ENCODE results near the gene TBCD.

Gene TBCD

DNA sequence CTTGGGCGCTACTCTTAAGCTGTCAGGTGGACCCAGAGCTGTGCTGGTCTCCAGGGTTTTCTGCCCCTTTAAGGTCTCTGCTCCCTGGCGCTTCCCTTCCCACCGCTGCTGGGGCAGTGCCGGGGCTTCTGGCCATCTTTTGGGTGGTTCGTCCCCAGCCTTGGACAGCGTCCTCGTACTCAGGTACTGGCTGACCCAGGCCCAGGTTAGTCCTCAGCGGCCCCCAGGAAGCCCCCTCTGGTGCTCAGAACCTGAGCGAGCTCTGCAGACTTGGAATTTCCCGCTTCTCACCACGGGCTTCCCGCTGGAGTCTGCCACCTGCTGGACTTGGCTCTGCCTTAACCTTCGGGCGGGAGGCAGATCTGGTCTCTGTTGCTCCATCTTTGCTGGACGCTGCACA lies 182.0 kb downstream of the TBCD start:
- in situ Hi-C loops (cut with HindIII; ENCODE audit: low sequenced_read_pairs) = no loop called here

DNA sequence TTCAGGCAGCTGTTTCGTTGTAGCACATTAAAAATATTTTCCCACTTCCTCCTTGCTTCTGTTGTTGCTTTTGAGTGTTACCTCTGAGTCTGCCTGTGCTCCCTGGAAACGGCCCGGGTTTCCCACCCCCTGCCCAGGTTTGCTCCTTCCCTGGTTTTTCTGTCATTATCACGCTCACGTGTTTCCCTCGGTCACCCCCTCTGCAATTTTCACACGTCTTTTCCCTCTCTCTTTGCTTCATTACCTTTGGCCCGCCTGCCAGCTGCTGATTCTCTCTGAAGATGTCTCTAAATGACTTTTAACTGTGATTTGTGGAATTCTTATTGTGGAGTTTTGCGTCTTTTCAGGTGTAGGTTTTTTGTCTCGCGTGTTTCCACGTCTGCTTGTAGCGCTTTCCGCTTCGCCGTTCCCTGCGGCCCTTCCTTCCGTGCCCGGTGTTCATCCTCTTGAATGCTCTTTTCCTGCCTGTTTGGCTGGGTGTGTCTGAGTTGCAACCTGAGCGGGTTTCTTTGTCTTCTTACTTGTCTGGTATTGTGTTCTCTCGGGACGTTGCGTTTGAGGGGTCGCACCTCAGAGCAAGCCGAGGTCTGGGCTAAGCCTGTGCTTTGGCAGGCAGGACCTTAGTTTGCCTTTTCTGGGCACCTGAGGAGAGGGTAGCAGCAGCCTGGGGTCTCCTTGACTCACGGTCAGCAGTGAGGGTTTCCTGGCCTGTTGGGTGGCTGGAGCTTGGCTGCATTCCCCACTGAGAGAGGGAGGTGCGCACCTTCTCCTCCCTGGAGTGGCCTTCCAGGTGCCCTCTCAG lies 184.3 kb downstream of the TBCD start:
- in situ Hi-C loops (cut with HindIII; ENCODE audit: low sequenced_read_pairs) = no loop called here

DNA sequence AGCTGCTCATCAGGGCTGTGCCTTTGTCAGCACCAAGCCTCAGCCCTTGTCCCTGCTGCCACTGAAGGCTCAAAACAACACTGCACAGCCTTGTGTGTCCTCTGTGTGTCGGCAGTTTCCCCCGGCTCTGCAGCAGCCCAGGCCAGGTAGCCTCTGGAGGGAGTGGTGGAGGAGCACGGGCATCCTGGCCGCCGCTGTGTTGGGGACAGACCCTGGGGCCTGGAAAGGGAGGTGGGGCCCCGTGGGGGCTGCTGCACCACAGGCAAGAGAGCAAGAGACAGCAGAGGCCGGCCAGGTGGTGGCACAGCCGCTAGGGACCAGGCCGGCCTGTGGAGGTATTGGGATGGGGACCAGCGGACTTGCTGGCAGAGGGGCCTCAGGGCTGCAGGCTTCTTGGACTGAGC lies 184.9 kb downstream of the TBCD start:
- in situ Hi-C loops (cut with HindIII; ENCODE audit: low sequenced_read_pairs) = no loop called here

DNA sequence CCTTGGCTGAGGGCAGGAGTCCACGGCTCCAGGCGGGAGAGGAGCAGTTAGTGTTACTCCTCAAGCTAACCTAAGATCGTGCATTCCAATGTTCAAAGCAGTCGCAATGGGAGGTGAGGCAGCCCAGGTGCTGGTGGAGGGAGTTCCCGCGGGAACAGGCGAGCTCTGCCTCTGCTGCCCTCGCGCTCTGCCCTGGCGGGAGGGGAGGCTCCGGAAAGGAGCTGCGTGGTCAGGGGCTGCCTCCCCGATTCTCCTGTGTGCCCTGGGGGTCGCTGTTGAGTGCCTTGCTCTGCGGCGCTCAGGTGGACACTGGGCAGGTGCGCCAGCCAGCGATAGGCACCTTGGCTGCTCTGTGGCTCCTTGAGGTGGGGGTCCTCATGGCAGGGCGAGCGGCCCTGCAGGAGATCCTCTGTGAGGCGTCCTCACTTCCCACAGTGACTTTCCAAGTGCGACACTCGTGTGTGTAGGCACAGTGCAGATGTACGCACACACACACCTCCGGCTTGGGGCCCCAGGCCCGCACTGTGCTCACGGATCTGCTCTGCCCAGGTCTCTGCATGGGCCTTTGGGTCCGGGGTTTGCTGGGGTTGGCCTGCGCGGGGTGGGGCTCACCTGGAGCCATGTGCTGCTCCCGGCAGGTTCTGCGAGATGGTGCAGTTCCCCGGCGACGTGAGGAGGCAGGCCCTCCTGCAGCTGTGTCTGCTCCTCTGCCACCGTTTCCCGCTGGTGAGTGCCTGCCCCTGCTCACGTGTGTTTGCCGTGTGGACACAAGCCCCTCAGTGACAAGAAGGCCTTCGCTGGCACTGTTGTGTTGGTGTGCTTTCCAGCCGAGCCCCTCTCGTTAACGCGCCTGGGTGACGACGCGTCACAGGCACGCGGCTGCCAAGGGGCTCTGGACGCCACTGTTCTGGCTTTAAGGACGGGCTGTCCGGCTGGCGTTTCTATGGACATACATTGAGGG lies 185.8 kb downstream of the TBCD start:
- in situ Hi-C loops (cut with HindIII; ENCODE audit: low sequenced_read_pairs) = no loop called here

DNA sequence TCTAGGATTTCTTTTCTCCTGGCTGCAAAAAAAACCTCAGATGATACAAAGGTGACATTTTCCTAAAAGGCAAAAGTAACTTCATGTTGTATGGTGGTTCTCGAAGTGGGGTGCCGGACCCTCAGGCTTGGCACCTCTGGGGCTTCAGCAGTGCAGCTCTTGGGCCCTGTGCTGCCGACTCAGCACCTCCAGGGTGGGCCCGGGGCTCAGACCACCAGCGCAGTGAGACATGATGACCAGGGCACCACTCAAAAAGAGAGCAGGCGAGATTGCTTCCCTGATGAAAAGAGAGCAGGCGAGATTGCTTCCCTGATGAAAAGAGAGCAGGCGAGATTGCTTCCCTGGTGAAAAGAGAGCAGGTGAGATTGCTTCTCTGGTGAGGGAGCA lies 186.6 kb downstream of the TBCD start:
- in situ Hi-C loops (cut with HindIII; ENCODE audit: low sequenced_read_pairs) = no loop called here

DNA sequence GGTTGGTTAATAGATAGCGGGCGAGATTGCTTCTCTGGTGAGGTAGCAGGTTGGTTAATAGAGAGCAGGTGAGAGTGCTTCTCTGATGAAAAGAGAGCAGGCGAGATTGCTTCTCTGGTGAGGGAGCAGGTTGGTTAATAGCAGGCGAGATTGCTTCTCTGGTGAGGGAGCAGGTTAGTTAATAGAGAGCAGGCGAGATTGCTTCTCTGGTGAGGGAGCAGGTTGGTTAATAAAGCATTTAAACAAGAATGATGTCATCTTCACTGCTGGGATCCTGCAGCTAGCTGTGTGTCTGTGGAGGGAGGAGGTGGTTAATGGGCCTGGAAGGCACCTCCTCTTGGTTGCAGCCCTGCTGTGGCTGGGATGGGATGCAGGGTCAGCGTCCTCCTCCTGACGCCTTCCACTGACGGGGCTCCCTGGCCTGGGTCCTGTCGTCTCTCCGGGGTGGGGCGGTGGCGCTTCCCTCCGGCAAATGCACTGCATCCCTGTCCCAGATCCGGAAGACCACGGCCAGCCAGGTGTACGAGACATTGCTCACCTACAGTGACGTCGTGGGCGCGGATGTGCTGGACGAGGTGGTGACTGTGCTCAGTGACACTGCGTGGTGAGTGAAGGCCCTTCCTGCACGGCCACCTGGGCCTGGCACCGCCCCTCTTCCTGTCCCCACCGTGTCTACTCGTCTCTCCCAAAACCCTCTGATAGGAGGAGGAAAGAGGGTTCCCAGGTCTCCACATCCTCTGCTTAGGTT lies 187.2 kb downstream of the TBCD start:
- in situ Hi-C loops (cut with HindIII; ENCODE audit: low sequenced_read_pairs) = no loop called here

DNA sequence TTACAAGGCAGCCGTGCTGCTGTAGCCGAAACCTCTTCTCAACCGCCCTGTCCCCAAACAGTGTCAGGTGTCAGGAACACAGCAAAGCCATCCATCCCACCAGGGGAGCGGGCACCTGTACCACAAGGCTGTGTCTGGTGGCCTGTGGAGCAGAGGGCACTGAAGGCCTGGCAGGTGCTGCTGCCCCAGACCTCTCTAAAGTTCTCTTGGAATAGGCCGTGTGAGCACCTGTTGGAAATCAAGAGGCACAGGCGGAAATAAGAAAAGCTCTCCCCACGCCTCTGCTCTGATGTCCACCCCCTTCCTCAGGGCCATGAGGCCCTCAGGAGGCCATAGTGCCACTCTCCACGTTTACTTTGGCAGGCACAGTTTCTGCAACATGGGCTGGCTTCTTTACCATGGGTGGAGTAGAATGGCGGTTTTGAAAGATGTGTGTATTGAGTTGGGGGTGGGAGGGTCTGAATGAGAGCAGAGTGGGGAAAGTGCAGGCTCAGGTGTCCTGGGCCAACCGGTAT lies 187.8 kb downstream of the TBCD start:
- in situ Hi-C loops (cut with HindIII; ENCODE audit: low sequenced_read_pairs) = no loop called here

DNA sequence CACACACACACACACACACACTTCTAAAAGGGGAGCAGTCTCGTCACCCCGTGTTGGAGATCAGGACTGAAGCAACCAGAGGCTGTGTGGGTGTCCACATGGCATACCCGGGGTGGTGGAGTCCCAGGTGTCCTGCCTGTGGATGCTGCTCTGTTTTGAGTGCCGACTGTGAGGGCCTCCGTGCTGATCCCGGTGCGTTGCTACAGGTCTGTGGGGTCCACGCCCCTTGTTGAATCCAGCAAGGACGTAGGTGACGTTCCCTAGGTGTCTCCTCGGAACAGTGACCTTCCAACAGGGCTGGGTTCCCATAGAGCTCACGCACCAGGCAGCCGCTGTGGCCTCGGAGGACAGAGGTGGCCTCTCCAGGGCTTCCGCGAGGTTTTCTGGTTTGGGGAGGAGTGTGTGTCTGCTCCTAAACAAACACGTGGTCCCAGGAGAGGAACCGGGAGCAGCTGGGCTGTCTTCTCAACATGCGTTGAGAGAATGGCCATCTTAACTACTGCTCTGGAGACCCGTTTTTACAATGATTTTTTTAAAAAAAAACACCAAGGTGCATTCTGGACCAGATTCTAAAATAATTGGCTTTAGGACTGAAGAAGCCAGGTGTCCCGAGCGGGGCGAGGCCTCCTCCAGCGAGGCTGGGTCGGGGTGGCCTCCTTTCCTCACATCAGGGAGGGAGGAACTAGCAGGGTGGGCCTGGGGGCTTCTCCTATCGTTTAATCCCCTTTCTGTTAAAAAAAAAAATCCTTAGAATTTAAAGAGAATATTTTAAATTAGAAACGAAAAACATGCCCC lies 188.6 kb downstream of the TBCD start:
- in situ Hi-C loops (cut with HindIII; ENCODE audit: low sequenced_read_pairs) = no loop called here

DNA sequence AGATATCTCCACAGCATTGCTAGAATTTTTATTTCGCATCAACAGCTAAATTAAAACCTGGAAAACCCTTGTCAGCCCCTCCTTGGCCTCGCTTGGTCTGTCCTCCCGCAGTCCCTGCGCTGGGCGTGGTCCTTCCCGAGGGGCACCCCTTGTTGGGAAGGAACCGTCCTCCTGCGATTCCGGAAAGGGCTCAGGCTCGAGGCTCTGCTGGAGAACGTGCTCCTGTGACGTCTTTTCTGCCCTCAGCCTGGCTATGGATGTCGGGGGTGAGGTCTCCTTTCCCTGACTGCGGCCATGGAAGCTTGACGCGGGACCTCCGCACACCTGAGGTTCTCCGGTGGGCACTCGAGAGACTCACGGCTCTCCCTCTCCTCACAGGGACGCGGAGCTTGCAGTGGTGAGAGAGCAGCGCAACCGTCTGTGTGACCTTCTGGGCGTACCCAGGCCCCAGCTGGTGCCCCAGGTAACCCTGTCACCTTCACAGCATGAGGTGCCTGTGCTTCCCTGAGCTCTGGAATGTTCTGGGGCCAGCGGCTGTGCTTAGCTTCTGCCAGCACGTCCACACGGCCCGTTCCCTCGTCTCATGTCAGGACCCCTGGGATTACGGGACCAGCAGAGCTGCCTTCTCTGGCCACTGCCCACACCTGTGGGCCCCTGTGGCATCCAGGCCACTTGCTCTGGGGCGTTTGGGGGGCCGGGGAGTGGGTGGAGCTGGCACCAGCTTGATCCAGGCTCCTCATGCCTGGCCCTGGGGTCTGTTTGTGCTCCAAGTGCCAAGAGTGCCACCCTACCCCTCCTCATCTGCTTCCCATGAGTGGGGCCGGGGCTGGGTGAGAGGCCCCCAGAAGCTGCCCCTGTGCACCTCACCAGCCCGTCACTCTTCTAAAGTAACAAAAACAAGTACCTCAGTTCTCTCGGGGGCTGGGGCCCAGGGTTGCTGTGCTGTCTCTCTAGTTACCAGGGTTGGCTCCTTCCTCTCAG lies 189.4 kb downstream of the TBCD start:
- in situ Hi-C loops (cut with HindIII; ENCODE audit: low sequenced_read_pairs) = no loop called here

DNA sequence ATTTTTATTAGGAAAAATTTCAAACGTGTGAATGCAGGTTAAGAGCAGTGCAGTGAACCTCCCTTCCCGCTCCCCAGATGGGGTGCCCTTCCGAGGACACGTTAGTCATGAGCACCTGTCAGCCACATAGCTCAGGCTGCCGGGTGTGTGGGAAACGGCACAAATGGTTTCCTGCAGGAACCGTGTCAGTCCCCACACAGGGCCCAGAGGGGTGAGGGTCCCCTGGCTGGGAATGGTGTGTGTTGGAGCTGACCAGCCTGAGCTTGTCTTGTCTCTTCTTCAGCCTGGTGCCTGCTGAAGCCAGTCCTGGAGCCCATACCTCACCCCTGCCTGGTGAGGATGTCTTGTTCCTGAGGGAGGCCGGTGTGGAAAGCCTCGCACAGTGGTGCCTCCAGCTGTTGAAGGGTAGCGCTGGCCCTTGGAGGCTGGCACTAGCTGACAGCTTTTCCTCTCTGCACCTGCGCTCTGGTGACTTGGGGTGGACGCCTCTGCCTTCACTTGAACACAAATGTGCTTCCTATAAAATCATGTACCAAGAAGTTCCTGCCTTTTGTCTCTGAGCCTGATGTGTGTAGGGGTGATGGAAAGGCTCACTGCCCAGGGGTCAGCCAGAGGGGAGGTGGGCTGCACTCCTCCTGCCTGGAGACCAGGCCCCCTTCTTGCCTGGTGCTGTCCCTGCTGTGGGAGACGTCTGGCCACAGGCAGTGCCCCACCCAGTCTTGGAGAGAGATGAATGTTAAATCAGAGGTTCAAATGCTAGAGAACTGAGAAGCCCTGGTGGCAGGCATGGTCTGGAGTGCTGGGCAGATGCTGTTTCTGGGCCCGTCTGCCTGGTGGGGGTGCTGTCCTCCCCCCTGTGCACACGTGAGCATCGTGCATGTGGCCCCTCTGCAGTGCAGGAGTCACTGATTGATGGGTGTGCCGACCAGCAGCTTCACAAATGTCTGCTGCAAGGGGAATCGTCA lies 190.6 kb downstream of the TBCD start:
- in situ Hi-C loops (cut with HindIII; ENCODE audit: low sequenced_read_pairs) = no loop called here

DNA sequence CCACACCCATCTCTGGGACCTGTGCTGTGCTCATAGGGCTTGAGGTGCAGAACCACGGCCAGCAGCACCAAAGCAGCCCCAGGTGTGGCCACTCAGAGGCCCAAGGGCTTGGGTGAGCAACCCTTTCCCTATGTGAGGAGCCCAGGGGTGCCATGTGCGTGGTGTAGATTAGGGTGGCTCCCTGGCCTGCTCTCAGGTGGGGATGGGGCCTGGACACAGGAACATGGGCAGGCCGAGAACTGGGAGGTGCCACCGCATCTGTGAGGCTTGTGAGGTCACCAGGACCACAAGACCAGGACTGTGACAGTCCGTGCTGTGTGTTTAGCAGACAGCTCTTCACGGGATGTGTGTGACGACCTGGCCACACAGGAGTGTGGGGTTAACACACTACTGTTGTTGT lies 191.5 kb downstream of the TBCD start:
- in situ Hi-C loops (cut with HindIII; ENCODE audit: low sequenced_read_pairs) = no loop called here

DNA sequence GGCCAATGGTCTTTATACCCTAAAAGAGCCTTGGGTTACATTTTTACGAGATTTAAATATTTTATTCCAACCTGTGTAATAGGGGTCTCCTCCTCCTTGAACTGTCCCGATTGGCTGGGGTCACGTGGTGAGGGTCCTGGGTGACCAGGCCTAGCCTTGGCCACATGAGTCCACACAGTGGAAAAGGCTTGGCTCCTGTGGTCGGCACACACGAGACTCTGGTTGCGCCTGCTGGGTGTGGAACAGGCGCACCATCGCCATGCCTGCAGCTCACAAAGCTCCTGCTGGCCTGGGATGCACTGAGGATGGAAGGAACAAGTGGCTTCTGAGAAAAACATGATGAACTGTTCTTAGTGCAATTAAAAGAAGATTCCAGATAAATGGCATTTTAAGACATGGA lies 191.9 kb downstream of the TBCD start:
- in situ Hi-C loops (cut with HindIII; ENCODE audit: low sequenced_read_pairs) = no loop called here

DNA sequence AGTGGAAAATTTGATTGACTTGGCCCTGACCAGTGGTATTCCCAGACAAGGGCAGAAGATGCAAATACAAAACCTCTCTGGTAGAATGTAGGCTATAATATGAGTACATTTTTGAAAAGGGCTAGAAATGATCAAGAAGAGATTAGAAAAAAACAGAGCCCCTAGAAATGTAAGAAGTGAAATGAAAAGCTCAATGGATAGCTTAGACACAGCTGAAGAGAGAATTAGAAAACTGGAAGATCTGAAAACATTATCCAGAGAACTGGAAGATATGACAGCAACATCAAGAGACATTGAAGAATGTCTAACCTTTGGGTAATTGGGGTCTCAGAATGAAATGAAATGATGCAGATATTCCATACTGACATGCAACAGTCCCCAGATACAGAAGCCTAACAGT lies 193.1 kb downstream of the TBCD start:
- in situ Hi-C loops (cut with HindIII; ENCODE audit: low sequenced_read_pairs) = no loop called here

DNA sequence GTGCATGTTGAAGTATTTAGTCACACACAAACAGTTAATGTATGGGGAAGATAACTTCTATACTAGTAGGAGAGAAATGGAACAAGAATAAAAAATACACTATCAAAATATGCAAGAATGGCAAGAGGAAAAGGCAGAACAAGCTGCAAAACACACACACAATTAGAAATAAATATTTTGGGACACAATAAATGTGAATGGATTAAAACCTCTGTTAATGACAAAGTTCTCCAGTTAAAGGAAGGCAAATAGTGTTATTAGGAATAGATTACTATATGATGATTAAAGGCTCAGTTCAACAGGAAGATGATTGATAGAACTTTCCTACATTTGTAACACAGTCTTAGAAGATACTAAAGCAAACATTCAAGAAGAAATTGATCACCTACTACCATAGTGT lies 194.2 kb downstream of the TBCD start:
- in situ Hi-C loops (cut with HindIII; ENCODE audit: low sequenced_read_pairs) = no loop called here

DNA sequence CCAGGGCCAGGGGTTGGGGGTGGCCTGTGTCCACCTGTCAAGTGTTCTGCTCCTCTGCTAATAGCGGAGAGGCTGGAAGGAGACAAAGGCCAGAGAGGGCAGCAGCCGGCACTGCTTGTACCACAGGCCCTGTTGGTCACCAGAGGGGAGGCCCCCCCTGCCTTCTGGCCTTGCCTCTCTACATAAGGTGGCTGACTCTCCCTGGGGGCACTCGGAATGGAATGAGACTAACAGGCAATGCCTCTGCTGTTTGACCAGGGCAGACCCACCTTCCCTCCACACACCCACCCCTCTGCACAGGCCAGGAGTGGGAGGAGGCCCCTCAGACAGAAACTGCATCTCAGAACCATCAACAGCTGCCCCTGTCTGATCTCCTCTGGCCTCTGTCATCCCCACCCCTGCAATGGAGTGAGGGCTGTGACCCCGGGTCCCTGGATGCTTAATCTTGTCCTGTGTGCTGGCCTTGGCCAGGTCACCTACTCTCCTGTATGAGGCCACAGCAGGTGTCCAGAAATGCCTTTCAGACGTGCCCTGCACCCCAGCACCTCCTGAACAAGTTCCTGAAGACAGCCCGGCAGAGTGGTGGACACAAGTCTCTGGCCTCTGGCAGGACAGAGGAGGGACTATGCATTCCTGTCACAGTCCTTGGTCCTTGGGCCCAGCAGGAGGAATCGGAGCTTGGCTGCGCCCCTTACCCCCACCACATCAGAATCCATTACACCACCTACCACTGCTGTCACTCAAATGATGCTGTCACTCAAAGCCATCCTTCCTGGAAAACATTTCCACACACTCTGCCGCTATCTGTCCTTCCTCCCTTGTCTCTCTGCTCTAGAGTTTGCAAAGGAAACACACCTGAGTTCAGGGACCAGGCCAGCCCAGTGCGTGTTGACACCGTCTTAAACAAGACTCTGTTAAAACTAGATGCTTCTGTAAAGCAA lies 195.5 kb downstream of the TBCD start:
- in situ Hi-C loops (cut with HindIII; ENCODE audit: low sequenced_read_pairs) = no loop called here

DNA sequence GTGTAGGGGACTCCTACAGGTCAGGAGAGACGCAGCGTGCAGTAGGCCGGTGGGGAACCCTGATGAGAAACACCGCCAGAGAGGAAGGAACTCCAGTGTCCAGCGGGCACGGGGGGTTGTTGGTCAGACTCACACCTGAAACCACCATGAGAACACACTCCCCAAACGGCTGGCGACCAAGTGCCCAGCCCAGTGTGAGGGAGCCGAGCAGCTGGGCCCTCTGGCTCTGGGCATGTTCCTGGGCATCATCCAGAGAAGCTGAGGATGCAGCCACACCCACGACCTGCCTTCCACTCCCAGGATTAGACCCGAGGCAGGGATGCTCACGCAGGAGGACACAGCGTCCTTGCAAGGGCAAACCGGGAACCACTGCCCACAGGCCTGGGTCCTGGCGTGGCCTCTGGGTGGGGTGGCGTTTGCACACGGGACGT lies 196.2 kb downstream of the TBCD start:
- in situ Hi-C loops (cut with HindIII; ENCODE audit: low sequenced_read_pairs) = no loop called here

DNA sequence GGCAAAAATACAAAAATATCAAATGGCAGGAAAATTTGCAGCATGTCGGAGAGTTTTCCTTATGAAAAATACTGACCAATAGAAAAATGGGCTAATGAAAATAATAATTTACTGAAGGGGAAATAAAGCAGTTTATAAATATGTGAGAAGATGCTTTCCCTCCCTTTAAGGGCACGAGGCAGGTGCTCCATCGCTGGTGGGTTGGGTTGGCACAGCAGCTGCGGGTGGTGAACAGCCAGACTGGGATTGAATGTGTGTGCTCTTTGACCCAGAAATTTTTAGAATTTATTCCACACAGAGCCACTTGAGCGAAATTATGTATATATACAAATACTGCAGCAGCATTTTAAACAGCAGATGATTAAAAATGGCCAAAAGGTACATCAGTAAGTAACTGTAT lies 197.1 kb downstream of the TBCD start:
- in situ Hi-C loops (cut with HindIII; ENCODE audit: low sequenced_read_pairs) = no loop called here

Data from DLD1 (cell line).